Posterior vena cava (tissue), 2 donors: ENCODE results near the gene SLC36A4. TPM values are rescaled to one million over a fixed set of nuclear protein-coding genes. Genes with fewer than 3 reads are reported as not detected.
"Not testable (repeated sequence)": the region's sequence is repeated elsewhere in the genome, so short reads cannot be mapped to it uniquely, and the experiment has no call there.

ENCODE experiments used
- DNase-seq: peaks from one replicate; pipeline ENCODE4 v3.0.0-alpha.2; 2020; ENCODE audit warnings: low spot score
- intact Hi-C, 2 donors: fragments of 100-400 bp; cut with DNase I; formaldehyde crosslinking; loops; one replicate each; pipeline versions ENCODE4 v1.14.1 to v1.14.2; 2022 to 2023
- long read RNA-seq, 2 donors: library from polyadenylated mRNA; unstranded; transcript quantifications; one replicate each; pipeline ENCODE4 v2.0.0, GENCODE V29; 2020 to 2021
- total RNA-seq, 2 donors: library from RNA; stranded (reverse); fragmentation: NEBNext Ultra II Directional; extraction: Animal tissue kit (Norgen Biotek cat#: 25700); gene quantifications; one replicate each; pipeline ENCODE4 v1.2.1, GENCODE V29; 2021
- donor health status: DM: yes; HTN: yes; CAD: no.
- donor health status: DM: yes; HTN: yes; CAD: no.

Gene SLC36A4
- total RNA-seq, result 10 to 100 TPM; 20.6 to 30.4 TPM
- long read RNA-seq, donor 1, full-length matches to known transcripts, result 7 of 8 reads
- long read RNA-seq, donor 1, partial matches to known transcripts, result 1 of 8 reads
- long read RNA-seq, donor 1, other reads (novel, unspliced or antisense), result 0 of 8 reads
- long read RNA-seq, donor 2, full-length matches to known transcripts, result 15 of 25 reads
- long read RNA-seq, donor 2, partial matches to known transcripts, result 1 of 25 reads
- long read RNA-seq, donor 2, other reads (novel, unspliced or antisense), result 9 of 25 reads

DNA sequence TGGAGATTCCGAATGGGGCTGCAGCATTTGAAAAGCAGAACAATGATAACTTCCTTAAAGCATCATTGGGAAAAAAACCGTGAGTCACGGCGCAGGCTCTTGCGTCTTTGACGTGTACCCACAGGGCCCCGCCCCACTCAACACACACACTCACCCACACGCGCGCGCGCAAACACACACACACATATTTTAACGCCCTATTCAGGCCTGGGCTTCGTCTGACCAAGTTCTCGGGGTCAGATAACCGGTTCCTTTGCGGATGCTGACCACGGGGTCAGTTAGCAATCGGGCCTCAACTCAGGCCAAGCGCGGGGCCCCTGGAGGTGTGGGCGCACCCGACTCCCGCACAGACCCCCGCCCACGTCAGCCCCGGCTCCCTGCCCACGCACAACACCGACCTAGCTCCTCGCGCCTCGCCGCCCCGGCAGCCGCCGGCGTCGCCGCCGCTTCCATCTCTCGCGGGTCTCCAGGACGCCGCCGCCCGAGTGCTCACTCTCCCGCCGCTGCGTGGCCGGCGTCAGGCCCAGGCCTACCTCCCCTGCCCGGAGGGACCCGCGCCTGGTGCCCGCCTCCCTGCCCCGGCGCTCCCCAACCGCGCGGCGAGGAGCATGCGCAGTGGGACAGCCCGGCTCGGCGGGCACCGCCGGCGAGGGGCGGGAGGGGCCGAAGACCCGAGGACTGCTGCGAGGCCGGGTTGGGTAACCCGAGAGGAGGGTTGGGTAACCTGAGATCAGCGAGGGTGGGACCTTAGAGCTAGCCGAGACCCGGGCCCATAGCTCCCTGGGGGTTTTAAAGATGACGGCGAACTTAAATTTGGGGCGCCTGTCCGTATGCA lies at the start of gene SLC36A4:
Gene SLC36A4, minus strand, starts transcription at position 612 of the 835 bp plus-strand sequence. Its CDS starts 159 bp downstream, at position 453.
- intact Hi-C loops, result loop anchor here in 1 of 2 donors (10.0 kb wide), 1 partner anchor 1203 kb away; no protein-coding TSS in a partner anchor
- peak; percentile 98 for DNase-seq

DNA sequence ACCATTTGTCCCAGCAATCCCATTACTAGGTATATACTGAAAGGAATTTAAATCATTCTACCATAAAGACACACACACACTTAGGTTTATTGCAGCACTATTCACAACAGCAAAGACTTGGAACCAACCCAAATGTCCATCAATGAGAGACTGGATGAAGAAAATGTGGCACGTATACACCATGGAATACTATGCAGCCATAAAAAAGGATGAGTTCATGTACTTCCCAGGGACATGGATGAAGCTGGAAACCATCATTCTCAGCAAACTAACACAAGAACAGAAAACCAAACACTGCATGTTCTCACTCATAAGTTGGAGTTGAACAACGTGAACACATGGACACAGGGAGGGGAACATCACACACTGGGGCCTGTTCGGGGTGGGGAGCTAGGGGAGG lies 49.0 kb upstream of the SLC36A4 start:
- intact Hi-C loops, DNase-seq: not testable (repeated sequence)

DNA sequence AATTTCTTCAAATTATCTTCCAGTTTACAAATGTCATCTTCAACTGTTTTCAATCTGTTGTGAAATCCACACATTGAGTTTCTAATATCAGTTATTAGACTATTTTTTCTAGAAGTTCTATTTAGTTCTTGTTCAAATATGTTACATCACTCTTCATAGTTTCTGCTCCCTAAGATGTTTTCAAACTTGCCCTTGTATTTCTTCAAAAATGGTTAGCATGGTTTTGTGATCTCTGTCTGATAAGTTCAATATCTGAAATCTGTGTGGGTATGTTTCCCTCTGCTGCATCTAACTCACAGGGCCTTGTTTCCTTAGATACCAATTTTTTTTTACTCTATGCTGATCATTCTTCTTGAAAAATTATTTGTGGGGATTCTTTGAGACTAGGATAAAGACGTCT lies 46.2 kb upstream of the SLC36A4 start:
- intact Hi-C loops, result no loop called here

GRCh38 chr11:93239966-93240365 lies 42.2 kb upstream of the SLC36A4 start:
- intact Hi-C loops, result loop anchor here in 1 of 2 donors (5.0 to 10.0 kb wide), 2 partner anchors 305 to 412 kb away; partner anchors contain the start of gene SMCO4
- no peak for DNase-seq

More for the DNA sequence above, 46.2 kb upstream of the SLC36A4 start:
- DNase-seq, result no peak

DNA sequence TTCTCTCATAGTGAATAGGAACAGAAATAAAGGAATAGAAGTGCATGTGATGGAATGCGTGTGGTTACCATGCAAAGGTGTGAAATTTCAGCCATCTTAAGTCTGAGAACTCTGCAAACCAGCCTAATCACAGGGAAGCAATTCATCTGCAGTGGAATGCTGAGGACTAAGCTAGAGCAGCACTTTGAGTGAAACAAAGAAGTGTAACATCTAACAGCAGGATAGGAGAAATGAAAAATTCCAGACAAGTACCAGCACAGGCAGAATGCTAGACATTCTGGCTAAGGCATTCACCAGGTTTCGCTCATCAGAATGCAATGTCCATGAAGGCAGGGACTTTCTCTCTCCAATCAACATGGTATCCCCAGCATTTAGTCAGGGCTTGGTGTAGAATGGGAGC lies 41.2 kb upstream of the SLC36A4 start:
- DNase-seq, result no peak
- intact Hi-C loops, result loop anchor here in 1 of 2 donors (5.0 to 10.0 kb wide), 2 partner anchors 306 to 413 kb away; partner anchors contain the start of gene SMCO4

- DNase-seq, result no peak
- intact Hi-C loops, result loop anchor here in 1 of 2 donors (5.0 to 10.0 kb wide), 2 partner anchors 308 to 415 kb away; partner anchors contain the start of gene SMCO4
Measured at GRCh38 chr11:93236741-93237675, 39.2 kb upstream of the SLC36A4 start.

DNA sequence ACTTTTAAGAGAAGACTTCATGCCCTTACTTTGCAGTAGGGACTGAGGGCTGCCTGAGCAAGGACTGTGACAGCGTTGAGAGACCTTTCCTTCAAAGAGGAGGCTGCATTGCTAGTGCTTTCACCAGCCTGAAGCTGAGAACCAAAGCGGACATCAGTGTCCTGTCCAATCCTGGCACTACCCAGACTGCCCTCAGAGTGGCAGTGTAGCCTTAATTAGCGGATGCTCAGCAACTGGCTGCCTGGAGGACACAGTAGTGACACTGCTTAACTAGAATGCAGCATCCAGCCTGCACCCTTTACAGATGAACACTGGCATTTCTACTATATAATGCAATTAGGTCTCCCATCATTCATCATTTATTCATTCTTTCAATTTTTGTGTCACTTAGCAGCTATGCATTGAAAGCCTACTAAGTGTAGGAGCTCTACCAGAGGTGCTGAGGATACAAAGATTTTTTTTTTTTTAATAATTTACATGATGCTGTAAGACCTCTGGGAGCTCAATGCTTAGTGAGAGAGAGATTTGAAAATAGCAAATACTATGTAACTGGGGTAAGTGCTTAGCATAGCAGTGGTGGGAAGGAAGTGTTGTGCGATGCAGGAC lies 36.9 kb upstream of the SLC36A4 start:
- DNase-seq, result peak; percentile 85
- intact Hi-C loops, result loop anchor here (5.0 to 10.0 kb wide), 2 partner anchors 310 to 418 kb away; partner anchors contain the start of gene SMCO4 (in 1 of the 2)

DNA sequence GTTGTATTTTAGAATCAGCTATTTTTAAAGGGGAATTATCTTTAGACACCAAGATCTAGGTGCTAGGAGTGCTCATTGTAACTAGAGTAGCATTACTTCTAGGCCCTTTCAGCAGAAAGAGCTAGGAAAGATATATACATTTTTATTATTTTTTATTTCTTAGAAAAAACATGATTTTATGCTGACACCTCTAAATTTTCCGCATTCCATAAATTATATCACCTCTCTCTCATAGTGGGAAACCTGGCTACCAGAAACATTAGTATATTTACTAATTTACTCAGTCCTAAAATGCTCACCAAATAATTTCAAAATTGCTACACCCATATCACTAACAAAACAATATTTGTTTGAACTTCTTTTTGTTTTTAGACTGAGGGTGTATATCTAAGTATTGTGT lies 32.1 kb upstream of the SLC36A4 start:
- no peak for DNase-seq
- intact Hi-C loops, result loop anchor here (5.0 to 10.0 kb wide), 2 partner anchors 315 to 422 kb away; partner anchors contain the start of gene SMCO4 (in 1 of the 2)

DNA sequence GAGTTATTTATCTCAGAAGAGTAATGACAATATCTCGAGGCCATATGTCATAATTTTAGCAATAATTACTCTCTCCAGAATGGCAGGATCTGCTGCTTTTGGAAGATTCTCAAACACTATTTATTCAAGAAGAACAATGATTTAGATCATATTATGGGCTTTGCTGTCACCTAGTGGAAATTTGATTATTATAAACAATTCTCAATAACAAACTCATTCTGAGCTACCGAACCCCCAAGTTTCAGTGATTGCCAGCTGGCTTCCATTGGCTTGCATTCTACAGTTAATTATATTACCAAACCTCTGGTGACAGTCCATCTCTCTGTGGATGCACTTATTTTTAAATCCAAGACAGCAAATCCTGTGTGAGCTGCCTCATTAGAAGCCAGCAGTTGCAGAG lies 27.9 kb upstream of the SLC36A4 start:
- intact Hi-C loops, result no loop called here
- DNase-seq, result no peak

- no peak for DNase-seq
- intact Hi-C loops, result no loop called here
Measured at GRCh38 chr11:93221539-93221938, 23.7 kb upstream of the SLC36A4 start.

DNA sequence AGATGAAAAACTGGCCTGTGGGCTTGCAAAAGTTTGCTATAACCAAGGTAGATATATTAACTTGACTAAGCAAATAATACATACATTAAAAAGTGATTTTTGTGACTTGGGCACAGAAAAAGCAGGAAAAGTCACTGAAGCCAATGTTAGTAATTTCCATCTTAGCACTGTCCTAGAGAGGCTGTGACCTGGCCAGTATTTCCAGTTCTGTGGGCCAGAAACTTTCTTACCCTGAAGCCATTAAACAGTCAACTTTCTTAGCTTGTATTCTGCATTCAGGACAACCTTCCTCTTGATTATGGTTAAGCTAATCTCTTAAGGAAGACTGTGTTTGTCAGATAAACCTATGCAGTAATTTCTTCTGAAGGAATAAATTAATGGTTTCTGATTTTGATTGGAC lies 22.3 kb upstream of the SLC36A4 start:
- DNase-seq, result no peak
- intact Hi-C loops, result no loop called here

GRCh38 chr11:93219440-93219839 lies 21.6 kb upstream of the SLC36A4 start:
- intact Hi-C loops, result no loop called here
- no peak for DNase-seq

- intact Hi-C loops, result no loop called here
- DNase-seq, result no peak
Measured at GRCh38 chr11:93216511-93217101, 18.8 kb upstream of the SLC36A4 start.

DNA sequence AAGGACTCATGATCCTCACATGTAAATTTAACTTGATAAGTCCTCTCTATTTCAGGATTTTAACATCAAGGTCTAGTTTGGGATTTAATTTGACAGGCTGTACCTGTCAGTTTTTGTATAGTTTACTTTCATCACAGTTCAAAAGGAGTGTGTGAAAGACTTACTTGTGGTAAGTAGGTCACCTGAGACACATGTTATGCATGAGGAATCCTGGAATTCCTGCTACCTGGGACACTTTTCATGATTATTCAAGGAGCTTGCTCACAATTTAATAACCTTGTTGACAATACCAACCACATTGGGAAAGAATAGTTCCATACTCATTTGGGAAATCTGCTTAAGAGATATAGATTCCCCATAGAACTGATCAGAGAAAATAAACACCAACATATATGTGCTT lies 15.8 kb upstream of the SLC36A4 start:
- no peak for DNase-seq

GRCh38 chr11:93212094-93212493 lies 14.3 kb upstream of the SLC36A4 start:
- intact Hi-C loops, result no loop called here
- DNase-seq, result no peak

More for the DNA sequence above, 15.8 kb upstream of the SLC36A4 start:
- intact Hi-C loops, result no loop called here

DNA sequence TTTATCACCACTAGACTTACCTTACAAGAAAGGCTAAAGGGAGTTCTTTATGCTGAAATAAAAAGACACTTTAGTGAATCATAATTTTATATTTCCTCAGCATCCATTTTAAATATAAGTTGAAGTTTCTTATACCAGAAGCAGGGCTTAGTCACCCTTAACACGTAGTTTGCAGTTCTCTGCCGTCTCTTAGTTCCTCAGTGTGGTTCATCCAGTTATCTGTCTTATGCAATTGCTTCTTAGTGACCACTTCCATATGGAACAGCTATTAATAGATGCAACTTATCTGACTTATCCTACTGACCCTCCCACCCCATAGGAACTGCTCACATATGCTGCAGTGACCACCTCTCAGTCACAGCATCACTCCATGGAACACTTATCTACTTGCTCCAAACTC lies 11.7 kb upstream of the SLC36A4 start:
- DNase-seq, result no peak
- intact Hi-C loops, result no loop called here

GRCh38 chr11:93208663-93209270 lies 11.0 kb upstream of the SLC36A4 start:
- no peak for DNase-seq
- intact Hi-C loops, result no loop called here

- no peak for DNase-seq
Measured at GRCh38 chr11:93199616-93200015, 1.8 kb upstream of the SLC36A4 start.

More at GRCh38 chr11:93199616-93200015, 1.8 kb upstream of the SLC36A4 start:
- intact Hi-C loops, result loop anchor here in 1 of 2 donors (10.0 kb wide), 1 partner anchor 1205 kb away; no protein-coding TSS in a partner anchor
